Stimulated activated CD4-positive, alpha-beta T cell treated with anti-CD3 and anti-CD28 coated beads, Interleukin-2, amount 100 ng/mL, for 24 hours (primary cell): ENCODE results near the gene NEMP1.
"Not testable (repeated sequence)": the region's sequence is repeated elsewhere in the genome, so short reads cannot be mapped to it uniquely, and the experiment has no call there.

Experiments
- DNase-seq, 2 donors: peaks; one replicate each; pipeline ENCODE4 v3.0.0-alpha.2; 2020

NEMP1 gene

GRCh38 chr12:57078519-57079404, at the start of gene NEMP1:
Gene NEMP1, minus strand, starts transcription at chr12:57078791. Its CDS starts 46 bp downstream, at chr12:57078745.
- peak; percentile 89 to 94 for DNase-seq

GRCh38 chr12:57127726-57128518, 49.3 kb upstream of the NEMP1 start, which contains the start of gene LRP1:
Gene LRP1, plus strand, starts transcription at chr12:57128483. Its CDS starts 482 bp downstream, at chr12:57128965.
- DNase-seq, result peak; percentile 79 to 80

GRCh38 chr12:57127101-57127725, 48.6 kb upstream of the NEMP1 start:
- DNase-seq, result peak; percentile 40 to 49

- no peak for DNase-seq
Observed at GRCh38 chr12:57126561-57126960, 48.0 kb upstream of the NEMP1 start.

GRCh38 chr12:57126061-57126460, 47.5 kb upstream of the NEMP1 start:
- DNase-seq, result no peak

GRCh38 chr12:57124261-57124877, 45.8 kb upstream of the NEMP1 start:
- DNase-seq, result peak; percentile 75 to 84

GRCh38 chr12:57123813-57124212, 45.2 kb upstream of the NEMP1 start:
- DNase-seq, result no peak

- not testable (repeated sequence) for DNase-seq
Observed at GRCh38 chr12:57120718-57121117, 42.1 kb upstream of the NEMP1 start.

GRCh38 chr12:57119294-57120085, 40.9 kb upstream of the NEMP1 start:
- DNase-seq, result no peak

GRCh38 chr12:57118711-57119271, 40.2 kb upstream of the NEMP1 start:
- no peak for DNase-seq

GRCh38 chr12:57116580-57117281, 38.1 kb upstream of the NEMP1 start:
- no peak for DNase-seq

GRCh38 chr12:57112492-57113294, 34.1 kb upstream of the NEMP1 start:
- peak in 1 of 2 donors; percentile 88 for DNase-seq

- DNase-seq, result peak; percentile 77 to 80
Observed at GRCh38 chr12:57111031-57111734, 32.6 kb upstream of the NEMP1 start, which contains the start of gene STAT6. Gene STAT6, minus strand, starts transcription at chr12:57111362. Its CDS starts 3,084 bp downstream, at chr12:57108278.

GRCh38 chr12:57110104-57111030, 31.8 kb upstream of the NEMP1 start:
- DNase-seq, result peak; percentile 78 to 83

GRCh38 chr12:57109207-57110103, 30.9 kb upstream of the NEMP1 start:
- DNase-seq, result no peak

GRCh38 chr12:57107456-57108155, 29.0 kb upstream of the NEMP1 start:
- DNase-seq, result no peak
